Nephron (organoid): ENCODE measurements around the gene COL20A1.
A peak's percentile ranks its signal among the peaks of the same experiment; 100 is the strongest.

Experiments used
- H3K27ac Mint-ChIP-seq, 3 experiments: 2 replicates each; pipeline ENCODE4 v1.8.0; 2020; ENCODE audit warnings: mixed read lengths in 3 of 3, mild to moderate bottlenecking in 2 of 3, moderate library complexity in 1 of 3
- H3K27me3 Mint-ChIP-seq: 2 replicates; pipeline ENCODE4 v1.8.0; 2021; ENCODE audit warnings: low read depth, mild to moderate bottlenecking, moderate library complexity, mixed read lengths
- H3K36me3 Mint-ChIP-seq: 2 replicates; pipeline ENCODE4 v1.8.0; 2020; ENCODE audit warnings: low read depth, mixed read lengths
- H3K4me1 Mint-ChIP-seq: 2 replicates; pipeline ENCODE4 v1.8.0; 2020; ENCODE audit warnings: mixed read lengths
- H3K4me3 Mint-ChIP-seq, 3 experiments: 2 replicates each; pipeline ENCODE4 v1.8.0; 2020; ENCODE audit warnings: mild to moderate bottlenecking in 3 of 3, mixed read lengths in 3 of 3, moderate library complexity in 2 of 3
- H3K9me3 Mint-ChIP-seq: 2 replicates; pipeline ENCODE4 v1.8.0; 2020; ENCODE audit warnings: mixed read lengths
- TF ChIP-seq, protein P1 (sequence below), 3 experiments: fragments of 200-600 bp; sonication (generic); IDR thresholded peaks; one replicate each; pipeline ENCODE4 v1.5.0; 2021; ENCODE audit warnings: antibody characterized with exemption in 3 of 3; ENCODE audit not compliant: unreplicated experiment in 3 of 3

The COL20A1 gene

DNA sequence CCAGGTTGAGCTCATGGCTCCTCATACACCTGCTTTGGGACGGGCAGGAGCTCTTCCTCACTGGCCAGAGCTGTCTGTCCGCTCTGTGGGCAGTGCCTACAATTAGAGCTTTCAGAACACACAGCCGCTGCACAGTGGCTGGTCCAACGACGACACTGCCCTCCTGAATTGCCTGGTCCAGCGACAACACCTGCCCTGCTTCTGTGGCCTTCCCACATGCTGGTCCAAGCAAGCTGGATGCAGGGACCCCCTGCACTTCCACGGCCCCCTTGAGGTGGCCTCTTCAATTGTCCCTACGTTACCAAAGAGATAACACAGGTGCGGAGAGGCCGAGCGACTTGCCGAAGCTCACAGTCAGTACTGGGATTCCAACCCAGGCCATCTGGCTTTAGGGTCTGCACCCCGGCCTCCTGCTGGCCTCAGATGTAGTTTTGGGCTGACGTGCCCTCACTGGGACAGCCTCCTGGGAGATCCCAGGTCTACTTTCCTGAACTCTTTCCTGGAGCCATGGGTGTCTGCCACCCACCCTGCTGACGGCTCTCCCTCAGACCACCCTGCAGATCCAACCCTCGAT, 69.5 kb downstream of the COL20A1 start:
- Mint-ChIP-seq H3K4me3 (peak overlapping the region; percentile 63 to 72 (median 67)), H3K27me3 (peaks cover 42% of the 10 kb centered on the region), H3K27ac (peak overlapping the region; percentile 22 to 59 (median 46)), H3K4me1 (peaks cover 14% of the 10 kb centered on the region), H3K36me3 (no peaks in the 10 kb centered on the region), H3K9me3 (no peaks in the 10 kb centered on the region)
- TF ChIP-seq, protein P1, sequence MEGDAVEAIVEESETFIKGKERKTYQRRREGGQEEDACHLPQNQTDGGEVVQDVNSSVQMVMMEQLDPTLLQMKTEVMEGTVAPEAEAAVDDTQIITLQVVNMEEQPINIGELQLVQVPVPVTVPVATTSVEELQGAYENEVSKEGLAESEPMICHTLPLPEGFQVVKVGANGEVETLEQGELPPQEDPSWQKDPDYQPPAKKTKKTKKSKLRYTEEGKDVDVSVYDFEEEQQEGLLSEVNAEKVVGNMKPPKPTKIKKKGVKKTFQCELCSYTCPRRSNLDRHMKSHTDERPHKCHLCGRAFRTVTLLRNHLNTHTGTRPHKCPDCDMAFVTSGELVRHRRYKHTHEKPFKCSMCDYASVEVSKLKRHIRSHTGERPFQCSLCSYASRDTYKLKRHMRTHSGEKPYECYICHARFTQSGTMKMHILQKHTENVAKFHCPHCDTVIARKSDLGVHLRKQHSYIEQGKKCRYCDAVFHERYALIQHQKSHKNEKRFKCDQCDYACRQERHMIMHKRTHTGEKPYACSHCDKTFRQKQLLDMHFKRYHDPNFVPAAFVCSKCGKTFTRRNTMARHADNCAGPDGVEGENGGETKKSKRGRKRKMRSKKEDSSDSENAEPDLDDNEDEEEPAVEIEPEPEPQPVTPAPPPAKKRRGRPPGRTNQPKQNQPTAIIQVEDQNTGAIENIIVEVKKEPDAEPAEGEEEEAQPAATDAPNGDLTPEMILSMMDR (IDR thresholded peaks at IDR 0.05; ENCODE audit: unreplicated experiment in 3 of 3), result no peak

DNA sequence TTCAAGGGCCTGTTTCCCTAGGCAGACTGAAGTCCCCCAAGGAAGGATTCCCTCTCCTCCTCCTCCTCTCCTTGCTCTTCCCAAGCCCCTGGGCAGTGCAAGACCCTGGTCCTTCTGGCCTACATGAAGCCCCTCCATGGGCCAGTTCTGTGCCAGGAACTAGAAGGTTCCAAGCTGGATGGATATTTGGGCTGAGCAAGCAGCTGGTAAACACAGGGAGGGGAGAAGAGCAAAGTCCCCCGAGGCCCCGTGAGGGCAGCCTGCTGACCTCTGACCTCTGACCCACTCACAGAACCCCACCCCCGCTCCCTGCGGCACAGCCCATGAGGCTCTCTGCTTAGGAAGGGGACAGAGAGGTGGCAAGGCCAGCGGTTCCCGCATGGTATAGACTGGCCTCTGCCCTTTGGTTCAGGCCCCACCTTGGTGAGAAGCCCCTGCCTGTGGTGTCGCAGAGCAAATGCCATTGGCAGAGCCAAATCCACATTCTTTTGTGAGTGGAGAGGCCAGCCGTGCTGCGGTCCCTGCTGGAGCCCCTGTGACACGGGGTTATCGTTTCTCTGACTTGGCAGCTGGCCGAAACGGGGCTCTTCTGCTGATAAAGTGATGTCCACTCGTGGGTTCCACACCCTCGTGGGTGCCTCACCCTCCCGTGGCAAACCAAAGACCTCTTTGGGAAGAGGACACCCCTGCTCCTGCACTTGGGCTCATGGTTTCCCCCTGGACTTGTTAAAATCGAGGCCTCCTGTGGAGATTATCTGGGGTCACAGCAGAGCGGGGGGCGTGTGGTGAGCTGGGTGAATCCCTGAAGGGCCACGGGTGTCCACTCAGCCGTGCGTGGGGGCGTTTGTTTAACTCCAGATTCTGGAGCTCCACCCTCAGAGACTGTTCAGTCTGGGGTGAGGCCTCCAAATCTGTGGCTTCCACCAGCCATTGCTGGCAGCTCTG, 70.3 kb downstream of the COL20A1 start:
- Mint-ChIP-seq H3K36me3 (no peaks in the 10 kb centered on the region), H3K4me3 (peak overlapping the region; percentile 63 to 72 (median 67)), H3K9me3 (no peaks in the 10 kb centered on the region), H3K4me1 (peaks cover 14% of the 10 kb centered on the region), H3K27ac (peak overlapping the region; percentile 22 to 66 (median 46)), H3K27me3 (peaks cover 42% of the 10 kb centered on the region)
- TF ChIP-seq, protein P1 (IDR thresholded peaks at IDR 0.05; ENCODE audit: unreplicated experiment in 3 of 3), result no peak

- H3K36me3 Mint-ChIP-seq, result peaks cover 2% of the 10 kb centered on the region
- no peaks in the 10 kb centered on the region for H3K9me3 Mint-ChIP-seq
- peak overlapping the region in 2 of 3 experiments; percentile 62 to 66 for H3K27ac Mint-ChIP-seq
- H3K4me1 Mint-ChIP-seq, result peaks cover 17% of the 10 kb centered on the region
- H3K27me3 Mint-ChIP-seq, result peaks cover 41% of the 10 kb centered on the region
- H3K4me3 Mint-ChIP-seq, result peak overlapping the region in 1 of 3 experiments; percentile 20
- TF ChIP-seq, protein P1 (IDR thresholded peaks at IDR 0.05; ENCODE audit: unreplicated experiment in 3 of 3), result no peak
These were observed 71.1 kb downstream of the COL20A1 start for GRCh38 chr20:63363981-63364561.

DNA sequence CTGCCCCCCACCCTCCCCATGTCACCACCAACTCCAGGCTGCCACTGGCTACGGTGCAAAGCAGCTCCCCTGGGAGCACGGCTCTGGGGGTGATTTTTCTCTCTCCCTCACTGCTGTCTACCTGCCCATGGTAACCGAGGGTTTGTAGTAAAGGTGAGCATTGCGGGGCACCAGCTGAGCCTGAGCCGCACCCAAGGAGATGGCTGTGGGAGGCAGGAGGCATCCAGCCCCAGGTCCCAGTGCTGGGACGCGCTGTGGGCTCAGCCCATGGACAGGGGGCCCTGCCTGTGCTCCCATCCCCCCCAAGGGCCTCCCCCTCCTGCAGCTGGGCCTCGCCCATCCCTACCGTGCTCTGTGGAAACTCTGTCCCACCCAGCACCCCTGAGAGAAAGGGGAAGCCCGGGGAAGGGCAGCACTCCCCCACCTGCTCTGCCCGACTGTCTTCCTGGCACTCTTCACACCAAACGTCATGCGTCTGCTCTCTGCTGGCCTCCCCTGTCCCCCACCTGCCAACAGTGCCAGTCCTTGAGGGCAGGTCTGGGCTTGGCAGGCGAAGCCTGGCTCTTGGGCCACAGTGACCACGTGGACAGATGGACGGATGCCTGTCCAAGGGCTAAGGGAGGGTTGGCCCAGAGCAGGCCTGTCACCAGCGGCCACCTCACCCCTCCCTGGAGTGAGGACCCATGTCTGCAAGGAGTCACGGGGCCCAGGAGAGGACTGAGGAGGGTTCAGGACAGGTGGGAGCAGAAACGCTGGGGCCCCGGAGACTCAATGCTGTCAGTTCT, 72.0 kb downstream of the COL20A1 start:
- TF ChIP-seq, protein P1 (IDR thresholded peaks at IDR 0.05; ENCODE audit: unreplicated experiment in 3 of 3), result no peak

DNA sequence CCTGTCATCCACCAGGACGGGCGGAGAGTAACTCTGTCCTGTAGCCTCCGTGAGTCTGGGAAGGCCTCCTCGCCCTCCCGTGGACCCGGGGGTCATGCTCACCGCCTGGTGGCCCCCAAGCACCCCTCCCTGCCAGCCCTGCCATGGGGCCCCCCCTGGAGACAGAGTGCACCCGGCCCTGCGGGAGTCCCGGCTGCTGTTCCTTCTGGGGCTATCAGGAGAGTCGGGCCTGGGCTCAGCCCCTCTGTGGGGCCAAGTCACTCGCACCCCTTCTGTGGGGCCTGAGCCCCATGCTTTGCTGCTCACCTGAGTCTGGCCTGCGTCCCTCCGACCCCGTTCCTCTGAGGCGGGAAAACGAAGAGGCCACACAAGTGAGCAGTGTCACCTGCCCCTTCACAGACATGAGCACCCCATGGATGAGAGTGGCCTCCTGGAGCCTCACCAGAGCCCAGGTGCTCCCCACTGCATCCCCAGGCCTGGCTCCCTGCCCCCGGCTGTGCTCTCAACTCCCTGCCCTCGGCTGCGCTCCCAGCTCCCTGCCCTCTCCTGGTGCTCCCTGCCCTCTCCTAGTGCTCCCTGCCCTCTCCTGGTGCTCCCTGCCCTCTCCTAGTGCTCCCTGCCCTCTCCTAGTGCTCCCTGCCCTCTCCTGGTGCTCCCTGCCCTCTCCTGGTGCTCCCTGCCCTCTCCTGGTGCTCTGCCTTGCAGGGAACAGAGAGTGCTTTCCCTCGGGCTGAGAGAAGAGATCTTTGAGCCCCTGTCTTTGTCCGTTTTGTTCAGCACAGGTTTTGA, 72.8 kb downstream of the COL20A1 start:
- Mint-ChIP-seq H3K27me3 (peaks cover 32% of the 10 kb centered on the region), H3K27ac (peak overlapping the region in 1 of 3 experiments; percentile 44), H3K4me3 (no peak overlapping the region), H3K9me3 (no peaks in the 10 kb centered on the region), H3K4me1 (peaks cover 19% of the 10 kb centered on the region), H3K36me3 (peaks cover 3% of the 10 kb centered on the region)
- TF ChIP-seq, protein P1 (IDR thresholded peaks at IDR 0.05; ENCODE audit: unreplicated experiment in 3 of 3), result no peak

More for the DNA sequence above, 72.0 kb downstream of the COL20A1 start:
- H3K4me3 Mint-ChIP-seq, result no peak overlapping the region
- H3K27me3 Mint-ChIP-seq, result peaks cover 34% of the 10 kb centered on the region
- no peak overlapping the region for H3K27ac Mint-ChIP-seq
- H3K9me3 Mint-ChIP-seq, result no peaks in the 10 kb centered on the region
- peaks cover 19% of the 10 kb centered on the region for H3K4me1 Mint-ChIP-seq
- peaks cover 3% of the 10 kb centered on the region for H3K36me3 Mint-ChIP-seq
